Fibroblast of skin of left quadriceps (primary cell): ENCODE data around the gene MUC3A.
"Not testable (repeated sequence)": the region's sequence is repeated elsewhere in the genome, so short reads cannot be mapped to it uniquely, and the experiment has no call there.

Experiments
- DNase-seq, 2 experiments: peaks; one replicate each; pipeline ENCODE4 v3.0.0-alpha.2; 2013; ENCODE audit warnings: low read depth in 2 of 2

MUC3A gene

DNA sequence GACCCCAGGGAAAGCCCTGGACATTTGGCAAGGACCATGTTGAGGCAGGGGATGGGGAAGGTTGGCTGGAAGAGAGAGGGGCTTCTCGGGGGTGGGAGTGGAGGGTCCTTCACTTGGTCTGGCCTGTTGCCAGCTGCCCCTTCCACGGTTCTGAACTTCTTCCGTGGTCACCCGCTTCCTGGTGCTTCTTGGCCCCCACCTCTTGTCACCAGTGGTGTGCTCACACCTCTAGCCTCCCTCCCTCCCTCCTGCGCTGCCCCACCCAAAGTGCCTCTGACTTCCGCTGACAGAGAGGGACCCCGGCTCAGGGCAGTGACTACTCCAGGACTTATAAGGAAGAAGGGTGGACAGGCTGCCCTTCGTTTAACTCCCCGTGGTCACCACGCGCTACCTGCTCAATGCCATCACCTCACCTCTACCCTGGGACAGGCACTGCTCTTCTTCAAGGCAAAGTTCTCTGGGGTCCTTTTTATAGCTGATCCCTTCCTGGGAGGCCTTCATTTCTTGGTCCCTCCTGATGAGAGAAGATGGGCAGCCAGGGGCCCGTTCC, 19.8 kb downstream of the MUC3A start, which contains the start of gene MUC12:
Gene MUC12 (plus strand): TSS at position 500 of the 550 bp plus-strand sequence. CDS start 58 bp downstream, outside the sequence.
- no peak for DNase-seq

DNA sequence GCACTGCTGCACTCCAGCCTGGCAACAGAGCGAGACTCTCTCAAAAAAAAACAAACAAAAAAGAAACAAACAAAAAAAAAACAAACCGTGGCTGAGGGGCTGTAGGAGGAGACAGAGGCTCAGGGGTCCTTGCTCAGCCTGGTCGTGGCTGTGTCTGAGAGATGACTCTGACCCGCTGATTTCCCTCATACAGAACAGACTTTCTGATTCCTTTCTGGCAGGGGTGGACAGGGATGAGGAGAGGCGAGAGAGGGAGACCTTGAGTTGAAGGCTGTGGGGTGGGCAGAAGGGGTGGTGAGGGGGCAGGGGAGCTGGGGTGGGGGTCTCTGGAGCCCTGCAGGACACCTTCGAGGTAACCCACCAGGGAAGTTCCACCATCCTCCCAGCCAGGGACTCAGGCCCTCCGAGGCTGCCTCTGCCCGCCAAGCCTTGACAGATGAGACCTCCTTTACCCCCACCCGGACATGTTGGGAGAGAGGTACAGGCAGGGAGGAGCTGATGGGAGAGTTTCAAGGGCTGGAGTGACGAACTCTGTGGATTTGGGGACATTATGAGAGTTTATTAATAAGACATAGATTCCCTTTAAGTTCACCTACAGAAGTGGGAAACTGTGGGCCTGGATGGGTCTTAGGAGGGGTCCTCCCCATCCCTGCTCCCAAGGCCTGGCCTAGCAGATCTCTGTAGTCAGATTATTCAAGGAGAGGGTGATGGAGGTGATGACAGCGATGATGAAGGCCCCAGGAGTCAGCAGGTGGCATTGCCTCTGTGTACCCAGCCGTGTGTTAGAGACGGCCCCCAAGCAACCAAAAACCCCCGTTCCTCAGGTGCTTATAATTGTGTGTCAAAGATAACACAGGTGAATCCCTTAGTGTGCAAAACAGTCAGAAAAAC, 22.0 kb downstream of the MUC3A start:
- DNase-seq, result no peak

DNA sequence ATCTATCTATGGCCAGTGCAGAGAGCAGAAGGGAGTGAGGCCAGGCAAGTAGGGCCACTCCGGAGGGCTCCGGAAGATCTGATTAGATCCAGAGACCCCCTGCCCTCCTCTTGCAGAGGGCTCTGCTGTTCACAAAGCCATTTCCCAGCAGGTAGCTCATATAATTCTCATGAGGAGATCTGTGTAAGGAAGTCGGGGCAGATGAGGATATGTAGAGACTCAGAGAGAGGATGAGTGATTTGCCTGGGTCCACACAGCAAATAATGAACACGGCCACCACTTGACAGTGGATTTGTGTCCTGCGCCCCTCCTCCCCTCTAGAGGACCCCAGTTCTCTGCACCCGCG, 22.6 kb downstream of the MUC3A start:
- no peak for DNase-seq

DNA sequence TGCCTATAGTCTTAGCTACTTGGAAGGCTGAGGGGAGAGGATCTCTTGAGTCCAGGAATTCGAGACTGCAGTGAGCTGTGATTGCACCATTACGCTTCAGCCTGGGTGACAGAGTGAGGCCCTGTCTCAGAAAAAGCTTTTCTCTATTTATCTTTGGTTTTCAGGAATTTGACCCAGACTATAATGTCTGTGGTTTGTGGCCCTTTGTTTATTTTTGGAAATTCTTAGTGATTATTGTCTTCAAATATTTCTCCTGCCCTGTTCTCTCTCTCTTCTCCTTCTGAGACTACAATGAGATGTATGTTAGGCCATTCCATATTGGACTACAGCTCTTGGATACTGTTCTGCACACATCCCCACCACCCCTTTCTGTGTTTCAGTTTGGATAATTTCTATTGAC, 24.7 kb downstream of the MUC3A start:
- no peak for DNase-seq

DNA sequence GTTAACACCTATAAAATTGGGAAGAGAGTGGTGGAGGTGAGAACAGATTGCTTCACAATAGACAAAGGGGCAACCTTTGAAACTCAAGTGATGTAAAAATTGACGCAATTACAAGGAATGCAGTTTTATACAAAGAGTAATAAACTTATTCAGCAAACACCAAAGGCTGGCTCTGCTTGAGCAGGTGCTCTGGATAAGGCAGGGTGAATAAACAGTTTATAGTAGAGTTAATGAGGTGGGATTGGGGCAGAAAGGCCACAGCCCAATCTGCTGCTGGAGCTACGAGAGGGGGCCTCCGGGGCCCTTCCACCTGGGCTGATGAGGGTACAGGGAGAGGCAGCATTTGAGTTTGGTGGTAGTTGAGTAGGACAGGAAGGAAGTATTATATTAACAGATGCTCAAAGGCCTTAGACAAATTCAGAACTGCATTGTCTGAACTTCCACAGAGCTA, 26.1 kb downstream of the MUC3A start:
- DNase-seq, result no peak

DNA sequence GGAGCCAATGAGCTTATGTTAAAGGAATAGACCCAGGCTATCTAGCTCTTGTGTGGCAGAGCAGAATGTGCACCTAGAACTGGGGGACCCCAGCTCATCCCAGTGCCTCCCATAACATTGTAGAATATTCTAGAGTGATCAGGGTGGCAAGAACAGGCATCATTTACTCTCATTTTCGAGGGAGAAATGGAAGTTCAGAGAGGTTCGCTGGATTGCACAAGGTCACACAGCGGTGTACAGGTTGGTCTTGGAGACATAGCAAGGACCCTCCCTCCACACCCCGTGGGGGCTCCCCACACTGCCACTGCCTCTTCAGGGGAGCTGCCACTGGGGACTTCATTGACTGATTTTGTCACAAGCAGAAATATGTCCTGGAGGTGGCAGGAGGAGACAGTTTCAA, 29.0 kb downstream of the MUC3A start:
- no peak for DNase-seq

DNA sequence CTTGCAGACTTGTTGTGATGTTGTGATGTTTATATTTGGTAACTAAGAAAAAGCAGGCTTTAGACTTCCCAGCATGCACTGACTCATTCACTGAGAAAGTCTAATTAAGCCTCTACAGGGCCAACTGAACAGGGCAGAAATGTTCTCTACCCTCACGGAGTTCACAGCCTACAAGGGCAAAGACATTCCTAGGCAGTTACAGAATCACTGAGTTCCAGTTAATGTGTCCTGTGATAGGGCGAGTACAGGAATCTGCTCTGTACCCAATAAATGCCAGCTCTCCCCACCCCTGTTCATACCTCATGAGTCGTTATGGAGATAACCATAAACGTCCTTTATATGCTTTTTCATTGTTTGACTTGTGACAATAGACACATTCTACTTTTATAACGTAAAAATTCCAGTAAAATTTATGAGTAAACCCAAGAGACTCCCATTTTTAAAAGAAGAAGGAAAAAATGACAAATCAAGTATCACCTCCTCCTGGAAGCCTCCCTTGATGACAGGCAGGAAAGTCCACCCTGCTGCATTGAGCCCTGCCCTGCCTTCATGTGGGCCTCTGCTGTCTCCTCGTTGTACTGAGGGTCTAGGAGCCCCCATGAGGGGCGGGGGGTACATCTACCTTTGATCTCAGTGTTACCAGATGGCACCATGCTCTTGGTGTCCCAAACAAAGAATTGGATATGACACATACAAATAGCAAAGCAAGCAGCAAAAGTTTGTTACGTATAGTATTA, 34.3 kb downstream of the MUC3A start:
- no peak for DNase-seq

DNA sequence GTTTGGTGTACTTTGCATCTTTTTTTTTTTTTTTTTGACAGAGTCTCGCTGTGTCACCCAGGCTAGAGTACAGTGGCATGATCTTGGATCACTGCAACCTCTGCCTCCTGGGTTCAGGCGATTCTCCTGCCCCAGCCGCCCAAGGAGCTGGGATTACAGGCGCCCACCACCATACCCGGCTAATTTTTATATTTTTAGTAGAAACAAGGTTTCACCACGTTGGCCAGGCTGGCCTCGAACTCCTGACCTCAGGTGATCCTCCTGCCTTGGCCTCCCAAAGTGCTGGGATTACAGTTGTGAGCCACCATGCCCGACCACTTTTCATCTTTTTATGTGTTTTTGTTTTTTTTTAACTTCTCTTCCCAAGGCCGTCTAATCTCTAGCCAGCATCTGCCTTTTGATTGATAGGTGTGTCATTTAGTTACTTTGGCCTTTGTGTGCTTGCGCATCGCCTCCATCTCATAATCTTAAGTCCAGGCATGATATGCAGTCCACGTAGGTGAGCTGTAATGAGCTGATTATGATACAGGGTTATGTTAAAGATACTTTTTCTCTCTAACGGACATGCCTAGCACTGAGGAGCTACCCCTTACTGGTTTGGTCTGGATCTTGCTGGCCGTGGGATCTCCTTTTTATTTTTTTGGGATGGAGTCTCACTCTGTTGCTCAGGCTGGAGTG, 35.0 kb downstream of the MUC3A start:
- DNase-seq, result not testable (repeated sequence)

DNA sequence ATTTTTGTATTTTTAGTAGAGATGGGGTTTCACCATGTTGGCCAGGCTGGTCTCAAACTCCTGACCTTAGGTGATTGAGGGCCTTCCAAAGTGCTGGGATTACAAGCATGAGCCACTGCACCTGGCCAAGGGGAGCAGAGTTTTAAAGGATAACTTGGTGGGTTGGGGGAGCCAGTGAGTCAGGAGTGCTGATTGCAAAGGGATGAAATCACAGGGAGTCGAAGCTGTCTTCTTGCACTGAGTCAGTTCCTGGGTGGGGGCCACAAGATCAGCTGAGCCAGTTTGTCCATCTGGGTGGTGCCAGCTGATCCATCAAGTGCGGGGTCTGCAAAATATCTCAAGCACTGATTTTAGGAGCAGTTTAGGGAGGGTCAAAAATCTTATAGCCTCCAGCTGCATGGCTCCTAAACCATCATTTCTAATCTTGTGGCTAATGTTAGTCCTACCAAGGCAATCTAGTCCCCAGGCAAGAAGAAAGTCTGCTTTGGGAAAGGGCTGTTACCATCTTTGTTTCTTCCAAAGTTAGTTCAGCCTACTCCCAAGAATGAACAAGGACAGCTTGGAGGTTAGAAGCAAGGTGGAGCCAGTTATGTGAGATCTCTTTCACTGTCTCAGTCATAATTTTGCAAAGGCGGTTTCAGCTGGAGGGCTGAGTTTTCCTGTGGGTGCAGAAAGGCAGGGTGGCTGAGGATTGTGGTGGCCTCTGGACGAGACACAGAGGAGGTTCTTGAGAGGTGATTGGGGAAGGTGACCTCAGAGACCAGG, 35.9 kb downstream of the MUC3A start:
- DNase-seq, result not testable (repeated sequence)

DNA sequence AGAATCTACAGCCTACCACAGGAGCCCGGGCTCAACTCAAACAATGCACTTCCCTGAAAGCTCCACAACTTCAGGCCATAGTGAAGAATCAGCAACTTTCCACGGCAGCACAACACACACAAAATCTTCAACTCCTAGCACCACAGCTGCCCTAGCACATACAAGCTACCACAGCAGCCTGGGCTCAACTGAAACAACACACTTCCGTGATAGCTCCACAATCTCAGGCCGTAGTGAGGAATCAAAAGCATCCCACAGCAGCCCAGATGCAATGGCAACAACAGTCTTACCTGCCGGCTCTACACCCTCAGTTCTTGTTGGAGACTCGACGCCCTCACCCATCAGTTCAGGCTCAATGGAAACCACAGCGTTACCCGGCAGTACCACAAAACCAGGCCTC, 42.3 kb downstream of the MUC3A start:
- DNase-seq, result no peak

DNA sequence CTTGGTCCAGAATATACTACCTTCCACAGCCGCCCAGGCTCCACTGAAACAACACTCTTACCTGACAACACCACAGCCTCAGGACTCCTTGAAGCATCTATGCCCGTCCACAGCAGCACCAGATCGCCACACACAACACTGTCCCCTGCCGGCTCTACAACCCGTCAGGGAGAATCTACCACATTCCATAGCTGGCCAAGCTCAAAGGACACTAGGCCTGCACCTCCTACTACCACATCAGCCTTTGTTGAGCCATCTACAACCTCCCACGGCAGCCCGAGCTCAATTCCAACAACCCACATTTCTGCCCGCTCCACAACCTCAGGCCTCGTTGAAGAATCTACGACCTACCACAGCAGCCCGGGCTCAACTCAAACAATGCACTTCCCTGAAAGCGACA, 42.9 kb downstream of the MUC3A start:
- not testable (repeated sequence) for DNase-seq

DNA sequence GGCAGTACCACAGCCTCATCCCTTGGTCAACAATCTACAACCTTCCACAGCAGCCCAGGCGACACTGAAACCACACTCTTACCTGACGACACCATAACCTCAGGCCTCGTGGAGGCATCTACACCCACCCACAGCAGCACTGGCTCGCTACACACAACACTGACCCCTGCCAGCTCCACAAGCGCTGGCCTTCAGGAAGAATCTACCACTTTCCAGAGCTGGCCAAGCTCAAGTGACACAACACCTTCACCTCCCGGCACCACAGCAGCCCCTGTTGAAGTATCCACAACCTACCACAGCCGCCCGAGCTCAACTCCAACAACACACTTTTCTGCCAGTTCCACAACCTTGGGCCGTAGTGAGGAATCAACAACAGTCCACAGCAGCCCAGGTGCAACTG, 45.3 kb downstream of the MUC3A start:
- not testable (repeated sequence) for DNase-seq

DNA sequence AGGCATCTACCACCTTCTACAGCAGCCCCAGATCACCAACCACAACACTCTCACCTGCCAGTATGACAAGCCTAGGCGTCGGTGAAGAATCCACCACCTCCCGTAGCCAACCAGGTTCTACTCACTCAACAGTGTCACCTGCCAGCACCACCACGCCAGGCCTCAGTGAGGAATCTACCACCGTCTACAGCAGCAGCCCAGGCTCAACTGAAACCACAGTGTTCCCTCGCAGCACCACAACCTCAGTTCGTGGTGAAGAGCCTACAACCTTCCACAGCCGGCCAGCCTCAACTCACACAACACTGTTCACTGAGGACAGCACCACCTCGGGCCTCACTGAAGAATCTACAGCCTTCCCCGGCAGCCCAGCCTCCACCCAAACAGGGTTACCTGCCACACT, 49.2 kb downstream of the MUC3A start:
- not testable (repeated sequence) for DNase-seq

DNA sequence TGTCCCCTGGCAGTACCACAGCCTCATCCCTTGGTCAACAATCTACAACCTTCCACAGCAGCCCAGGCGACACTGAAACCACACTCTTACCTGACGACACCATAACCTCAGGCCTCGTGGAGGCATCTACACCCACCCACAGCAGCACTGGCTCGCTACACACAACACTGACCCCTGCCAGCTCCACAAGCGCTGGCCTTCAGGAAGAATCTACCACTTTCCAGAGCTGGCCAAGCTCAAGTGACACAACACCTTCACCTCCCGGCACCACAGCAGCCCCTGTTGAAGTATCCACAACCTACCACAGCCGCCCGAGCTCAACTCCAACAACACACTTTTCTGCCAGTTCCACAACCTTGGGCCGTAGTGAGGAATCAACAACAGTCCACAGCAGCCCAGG, 50.0 kb downstream of the MUC3A start:
- DNase-seq, result not testable (repeated sequence)

DNA sequence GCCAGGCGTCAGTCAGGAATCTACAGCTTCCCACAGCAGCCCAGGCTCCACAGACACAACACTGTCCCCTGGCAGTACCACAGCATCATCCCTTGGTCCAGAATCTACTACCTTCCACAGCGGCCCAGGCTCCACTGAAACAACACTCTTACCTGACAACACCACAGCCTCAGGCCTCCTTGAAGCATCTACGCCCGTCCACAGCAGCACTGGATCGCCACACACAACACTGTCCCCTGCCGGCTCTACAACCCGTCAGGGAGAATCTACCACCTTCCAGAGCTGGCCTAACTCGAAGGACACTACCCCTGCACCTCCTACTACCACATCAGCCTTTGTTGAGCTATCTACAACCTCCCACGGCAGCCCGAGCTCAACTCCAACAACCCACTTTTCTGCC, 50.7 kb downstream of the MUC3A start:
- not testable (repeated sequence) for DNase-seq

DNA sequence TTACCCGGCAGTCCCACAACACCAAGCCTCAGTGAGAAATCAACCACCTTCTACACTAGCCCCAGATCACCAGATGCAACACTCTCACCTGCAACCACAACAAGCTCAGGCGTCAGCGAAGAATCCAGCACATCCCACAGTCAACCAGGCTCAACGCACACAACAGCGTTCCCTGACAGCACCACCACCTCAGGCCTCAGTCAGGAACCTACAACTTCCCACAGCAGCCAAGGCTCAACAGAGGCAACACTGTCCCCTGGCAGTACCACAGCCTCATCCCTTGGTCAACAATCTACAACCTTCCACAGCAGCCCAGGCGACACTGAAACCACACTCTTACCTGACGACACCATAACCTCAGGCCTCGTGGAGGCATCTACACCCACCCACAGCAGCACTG, 53.0 kb downstream of the MUC3A start:
- not testable (repeated sequence) for DNase-seq

DNA sequence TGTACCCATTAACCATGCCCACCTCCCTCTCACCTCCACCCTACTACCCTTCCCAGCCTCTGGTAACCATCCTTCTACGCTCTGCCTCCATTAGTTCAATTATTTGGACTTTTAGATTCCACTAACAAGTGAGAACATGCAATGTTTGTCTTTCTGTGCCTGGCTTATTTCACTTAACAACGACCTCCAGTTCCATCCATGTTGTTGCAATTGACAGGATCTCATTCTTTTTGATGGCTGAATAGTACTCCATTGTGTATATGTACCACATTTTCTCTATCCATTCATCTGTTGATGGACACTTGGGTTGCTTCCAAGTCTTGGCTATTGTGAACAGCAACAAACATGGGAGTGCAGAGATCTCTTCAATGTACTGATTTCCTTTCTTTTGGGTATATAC, 58.0 kb downstream of the MUC3A start:
- DNase-seq, result not testable (repeated sequence)

DNA sequence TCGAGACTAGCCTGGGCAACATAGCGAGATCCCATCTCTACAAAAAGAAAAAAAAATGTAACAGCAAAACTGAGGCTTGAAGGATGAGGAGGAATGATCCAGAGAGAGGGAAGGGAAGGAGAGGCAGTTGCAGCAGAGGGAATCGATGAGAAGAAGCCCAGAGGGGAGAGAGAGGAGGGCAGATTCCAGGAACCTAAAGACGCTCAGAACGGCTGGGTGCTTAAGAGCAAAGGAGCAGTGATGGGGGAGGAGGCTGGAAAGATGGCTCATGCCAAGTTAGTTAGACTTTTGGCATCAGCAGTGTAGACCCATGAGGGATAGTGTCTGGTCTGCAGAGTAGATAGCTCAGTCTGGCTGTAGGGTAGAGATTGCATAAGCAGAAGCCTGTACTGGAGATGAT, 60.3 kb downstream of the MUC3A start:
- no peak for DNase-seq

DNA sequence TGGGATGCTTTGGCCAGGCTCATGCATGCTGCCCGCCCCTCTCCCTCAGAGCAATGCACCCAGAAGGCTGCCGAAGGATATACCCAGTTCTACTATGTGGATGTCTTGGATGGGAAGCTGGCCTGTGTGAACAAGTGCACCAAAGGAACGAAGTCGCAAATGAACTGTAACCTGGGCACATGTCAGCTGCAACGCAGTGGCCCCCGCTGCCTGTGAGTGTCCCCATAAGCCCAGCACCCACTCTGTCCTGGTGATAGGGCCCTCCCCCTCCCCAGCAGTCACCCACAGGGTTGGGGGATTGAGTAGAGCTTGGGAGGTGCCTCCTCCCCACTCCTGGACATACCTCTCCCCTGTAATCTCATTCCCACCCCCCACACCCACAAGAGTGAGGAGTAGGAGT, 63.6 kb downstream of the MUC3A start:
- DNase-seq, result no peak

DNA sequence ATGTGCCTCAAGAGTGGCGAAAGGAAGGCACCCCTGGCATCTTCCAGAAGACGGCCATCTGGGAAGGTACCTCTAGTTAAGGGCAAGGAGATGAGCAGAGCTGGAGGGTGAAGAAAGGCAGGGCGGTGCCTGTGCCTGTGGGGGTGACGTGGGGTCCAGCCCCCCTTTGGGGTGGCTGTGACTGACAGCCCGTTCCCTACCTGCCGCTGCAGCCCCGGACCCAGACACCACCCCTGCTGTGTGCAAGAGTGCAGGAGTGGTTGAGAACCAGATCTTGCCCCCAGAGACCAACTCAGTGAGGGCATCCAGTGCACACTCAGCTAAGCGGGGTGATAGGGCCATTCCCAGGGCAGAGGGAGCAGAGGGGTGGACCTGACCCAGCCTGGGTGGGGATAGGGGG, 66.3 kb downstream of the MUC3A start:
- no peak for DNase-seq

DNA sequence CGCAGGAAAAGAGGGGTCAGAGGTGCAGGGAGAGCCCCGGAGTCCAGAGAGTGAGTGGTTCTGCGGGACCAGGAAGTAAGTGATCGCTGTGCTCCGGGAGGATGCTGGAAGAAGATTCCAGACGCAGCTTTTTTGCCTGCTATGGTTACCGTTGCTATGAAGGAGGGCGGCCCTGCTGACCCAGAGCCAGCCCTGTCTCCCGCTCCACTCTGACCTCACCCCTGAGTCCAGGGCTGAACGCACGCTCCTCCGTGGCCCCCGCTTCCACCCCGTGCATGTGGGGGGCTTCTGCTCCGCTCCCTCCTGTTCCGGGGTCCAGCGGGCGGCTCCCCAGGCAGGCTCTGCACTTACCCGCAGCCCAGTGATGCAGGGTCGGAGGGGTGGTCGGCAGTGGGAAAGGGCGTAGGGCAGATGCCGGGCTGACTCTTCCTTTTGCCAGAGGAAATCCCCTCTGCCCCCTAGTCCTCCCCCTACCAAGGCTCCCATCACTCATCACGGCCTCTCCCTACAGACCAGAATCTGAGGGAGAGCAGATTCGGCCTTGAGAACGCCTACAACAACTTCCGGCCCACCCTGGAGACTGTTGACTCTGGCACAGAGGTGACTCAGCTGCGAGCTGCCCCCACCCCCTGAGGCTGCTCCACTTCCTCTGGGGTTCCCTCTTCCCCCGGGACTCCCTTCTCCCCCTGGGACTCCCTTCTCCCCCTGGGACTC, 67.9 kb downstream of the MUC3A start:
- peak; percentile 51 to 54 for DNase-seq
